Measurements from ENCODE around the gene SCYGR2. TPM values are rescaled to one million over a fixed set of nuclear protein-coding genes. Genes with fewer than 3 reads are reported as not detected.

Gene SCYGR2
- total RNA-seq, 1 experiment from 2014 or later = not detected

DNA sequence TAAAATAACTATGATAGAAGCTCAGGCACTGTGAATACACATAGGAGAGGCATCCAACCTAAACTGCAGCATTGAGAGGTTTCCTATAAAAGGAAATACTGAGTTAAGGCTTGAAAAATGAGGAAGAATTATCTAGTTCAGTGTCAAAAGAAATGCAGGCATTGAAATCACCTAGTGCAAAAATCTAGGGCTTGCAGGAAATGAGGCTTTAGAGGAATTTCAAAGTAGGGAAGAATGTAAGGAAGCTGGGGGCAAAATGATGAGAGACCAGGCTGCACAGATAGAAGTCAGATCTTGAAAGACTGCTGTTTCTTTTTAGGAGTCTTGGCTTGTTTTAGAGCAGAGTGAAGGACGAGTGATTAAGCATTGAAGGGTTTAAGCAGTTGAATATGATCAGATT, 28.1 kb upstream of the SCYGR2 start:
- no peak for DNase-seq (ENCODE audit: low spot score)
- intact Hi-C loops (cut with micrococcal nuclease; ENCODE audit: unreplicated experiment) = no loop called here
- no TSS peak for BruUV-seq (replicated peaks)

GRCh38 chr2:227576110-227576509, 22.6 kb upstream of the SCYGR2 start:
- Histone ChIP-seq H3K9me3 (ENCODE audit: low read depth, low read length, poor library complexity, severe bottlenecking) (no peaks in the 10 kb centered on the region), H3K4me1 (ENCODE audit: insufficient read depth, low read length, poor library complexity, severe bottlenecking) (no peaks in the 10 kb centered on the region), H3K36me3 (ENCODE audit: insufficient read depth, low read length, poor library complexity, severe bottlenecking) (no peaks in the 10 kb centered on the region), H3K27me3 (replicated peaks; ENCODE audit: insufficient read depth, low read depth, low read length, poor library complexity) (no peaks in the 10 kb centered on the region), H3K27ac (ENCODE audit: low read depth, low read length, poor library complexity, severe bottlenecking) (no peak overlapping the region), H3K4me3 (ENCODE audit: low read depth, low read length, poor library complexity, severe bottlenecking) (no peak overlapping the region)
- no peak for TF ChIP-seq EZH2 (IDR thresholded peaks at IDR 0.05; ENCODE audit: borderline replicate concordance, low read depth, low read length, poor library complexity, severe bottlenecking)
- TF ChIP-seq CTCF (conservative IDR thresholded peaks at IDR 0.05; ENCODE audit: low read depth, low read length) = no peak
- intact Hi-C loops (cut with micrococcal nuclease; ENCODE audit: unreplicated experiment) = no loop called here
- BruUV-seq (replicated peaks) = no TSS peak
- DNase-seq (ENCODE audit: low spot score) = no peak
- POLR2A ChIA-PET (ENCODE audit: low non-redundant PET) = no interaction called here
- CTCF ChIA-PET = no interaction called here

More for the DNA sequence above, 28.1 kb upstream of the SCYGR2 start:
- H3K27me3 ChIP-seq (replicated peaks; ENCODE audit: insufficient read depth, low read depth, low read length, poor library complexity) = no peaks in the 10 kb centered on the region
- no peaks in the 10 kb centered on the region for H3K9me3 ChIP-seq (ENCODE audit: low read depth, low read length, poor library complexity, severe bottlenecking)
- no peaks in the 10 kb centered on the region for H3K4me1 ChIP-seq (ENCODE audit: insufficient read depth, low read length, poor library complexity, severe bottlenecking)
- no peak overlapping the region for H3K27ac ChIP-seq (ENCODE audit: low read depth, low read length, poor library complexity, severe bottlenecking)
- POLR2A ChIA-PET (ENCODE audit: low non-redundant PET) = interaction anchor here (0.5 kb wide), 1 partner anchor 62 kb away, joined by 8 read pairs; no protein-coding TSS in a partner anchor
- no peaks in the 10 kb centered on the region for H3K36me3 ChIP-seq (ENCODE audit: insufficient read depth, low read length, poor library complexity, severe bottlenecking)
- CTCF ChIA-PET = no interaction called here
- H3K4me3 ChIP-seq (ENCODE audit: low read depth, low read length, poor library complexity, severe bottlenecking) = no peak overlapping the region
- TF ChIP-seq CTCF (conservative IDR thresholded peaks at IDR 0.05; ENCODE audit: low read depth, low read length) (no peak), EZH2 (IDR thresholded peaks at IDR 0.05; ENCODE audit: borderline replicate concordance, low read depth, low read length, poor library complexity, severe bottlenecking) (no peak)

GRCh38 chr2:227576812-227577211, 21.9 kb upstream of the SCYGR2 start:
- H3K36me3 ChIP-seq (ENCODE audit: insufficient read depth, low read length, poor library complexity, severe bottlenecking) = no peaks in the 10 kb centered on the region
- H3K27ac ChIP-seq (ENCODE audit: low read depth, low read length, poor library complexity, severe bottlenecking) = no peak overlapping the region
- ChIA-PET POLR2A (ENCODE audit: low non-redundant PET) (no interaction called here), CTCF (no interaction called here)
- H3K4me3 ChIP-seq (ENCODE audit: low read depth, low read length, poor library complexity, severe bottlenecking) = no peak overlapping the region
- no peaks in the 10 kb centered on the region for H3K27me3 ChIP-seq (replicated peaks; ENCODE audit: insufficient read depth, low read depth, low read length, poor library complexity)
- intact Hi-C loops (cut with micrococcal nuclease; ENCODE audit: unreplicated experiment) = no loop called here
- DNase-seq (ENCODE audit: low spot score) = no peak
- no peaks in the 10 kb centered on the region for H3K4me1 ChIP-seq (ENCODE audit: insufficient read depth, low read length, poor library complexity, severe bottlenecking)
- TF ChIP-seq EZH2 (IDR thresholded peaks at IDR 0.05; ENCODE audit: borderline replicate concordance, low read depth, low read length, poor library complexity, severe bottlenecking) = no peak
- TF ChIP-seq CTCF (conservative IDR thresholded peaks at IDR 0.05; ENCODE audit: low read depth, low read length) = no peak
- no peaks in the 10 kb centered on the region for H3K9me3 ChIP-seq (ENCODE audit: low read depth, low read length, poor library complexity, severe bottlenecking)
- BruUV-seq (replicated peaks) = no TSS peak

All from A673 (cell line).